Fibroblast of lung (primary cell): ENCODE data around the gene PBX4. TPM values are rescaled to one million over a fixed set of nuclear protein-coding genes. Genes with fewer than 3 reads are reported as not detected.

Source experiments
- DNase-seq, 2 donors: peaks; one replicate each; pipeline versions ENCODE4 v3.0.0 to v3.0.0-alpha.2; 2010; ENCODE audit warnings: low read depth in 2 of 2
- H2AFZ ChIP-seq: 2 replicates; pipeline ENCODE4 v1.5.1; 2012; ENCODE audit warnings: low read length, control low read depth, inconsistent platforms
- H3K27ac ChIP-seq: 2 replicates; pipeline ENCODE4 v1.5.1; 2011; ENCODE audit warnings: low read length, control low read depth; ENCODE audit not compliant: insufficient read depth
- H3K27me3 ChIP-seq: 2 replicates; pipeline ENCODE4 v1.5.1; 2011; ENCODE audit warnings: mild to moderate bottlenecking, low read length; ENCODE audit not compliant: control insufficient read depth, insufficient read depth
- H3K36me3 ChIP-seq: 2 replicates; pipeline ENCODE4 v1.5.1; 2011; ENCODE audit warnings: low read length; ENCODE audit not compliant: control insufficient read depth, insufficient read depth
- H3K4me1 ChIP-seq: 2 replicates; pipeline ENCODE4 v1.5.1; 2011; ENCODE audit warnings: low read length; ENCODE audit not compliant: control insufficient read depth, insufficient read depth; ENCODE audit errors: extremely low read depth
- H3K4me2 ChIP-seq: 2 replicates; pipeline ENCODE4 v1.5.1; 2011; ENCODE audit warnings: low read length, control low read depth; ENCODE audit not compliant: insufficient read depth; ENCODE audit errors: extremely low read depth
- H3K4me3 ChIP-seq, 4 experiments: fragments of 200-600 bp in 1 of 4; sonication (generic) in 1 of 4; replicated peaks in 1 of 4; 2 replicates each; pipeline ENCODE4 v1.5.1; 2011 to 2016; ENCODE audit warnings: low read length in 4 of 4, low read depth in 3 of 4, mild to moderate bottlenecking in 3 of 4, control low read depth in 2 of 4, inconsistent platforms in 1 of 4, mixed read lengths in 1 of 4; ENCODE audit not compliant: insufficient read depth in 1 of 4; ENCODE audit errors: control extremely low read depth in 1 of 4
- H3K79me2 ChIP-seq: 2 replicates; pipeline ENCODE4 v1.5.1; 2012; ENCODE audit warnings: mild to moderate bottlenecking, low read length, inconsistent platforms; ENCODE audit not compliant: control insufficient read depth, insufficient read depth
- H3K9ac ChIP-seq: 2 replicates; pipeline ENCODE4 v1.5.1; 2011; ENCODE audit warnings: mild to moderate bottlenecking, low read length, control low read depth; ENCODE audit not compliant: insufficient read depth
- H3K9me3 ChIP-seq: 2 replicates; pipeline ENCODE4 v1.5.1; 2012; ENCODE audit warnings: low read depth, low read length; ENCODE audit not compliant: control insufficient read depth, insufficient read depth
- H4K20me1 ChIP-seq: 2 replicates; pipeline ENCODE4 v1.5.1; 2011; ENCODE audit warnings: low read length; ENCODE audit not compliant: control insufficient read depth, insufficient read depth; ENCODE audit errors: extremely low read depth
- CTCF ChIP-seq, 2 donors: IDR thresholded peaks in 1 of 2; conservative IDR thresholded peaks in 1 of 2; 1 replicate in 1 of 2; 2 replicates in 1 of 2; pipeline ENCODE4 v1.5.1; 2011 to 2012; ENCODE audit warnings: low read length in 2 of 2, control low read depth in 1 of 2, inconsistent platforms in 1 of 2, low read depth in 1 of 2, mild to moderate bottlenecking in 1 of 2
- EZH2 ChIP-seq: IDR thresholded peaks from 2 replicates; pipeline ENCODE4 v1.5.1; 2012; ENCODE audit warnings: low read length, control low read depth, mild to moderate bottlenecking; ENCODE audit errors: missing control alignments
- polyA plus RNA-seq, 2 donors: library from polyadenylated mRNA; depleted of rRNA in 1 of 2; stranded (reverse) in 1 of 2; unstranded in 1 of 2; fragments of >200 nt; gene quantifications; 2 replicates each; pipeline ENCODE4 v1.2.1, GENCODE V29; 2011 to 2012; ENCODE audit warnings: missing spikeins in 1 of 2
- total RNA-seq: library from RNA; depleted of rRNA; stranded (reverse); fragments of >200 nt; gene quantifications from 2 replicates; pipeline ENCODE4 v1.2.1, GENCODE V29; 2014

Gene PBX4
- total and polyA plus RNA-seq, 2 donors (not counting 1 experiment from before 2014, with no cell fraction given), result 0.39 to 1.7 TPM

GRCh38 chr19:19552798-19553197 lies 65.7 kb downstream of the PBX4 start:
- H3K27ac ChIP-seq, result no peak overlapping the region
- H3K4me1 ChIP-seq, result no peaks in the 10 kb centered on the region
- peak; percentile 52 to 76 for TF ChIP-seq CTCF (conservative IDR thresholded peaks at IDR 0.05 in 1 of 2, IDR thresholded peaks at IDR 0.05 in 1 of 2; ENCODE audit: low read depth in 1 of 2, low read length in 2 of 2)
- no peak for TF ChIP-seq EZH2
- H2AFZ ChIP-seq, result no peak overlapping the region
- H4K20me1 ChIP-seq, result no peaks in the 10 kb centered on the region
- no peak overlapping the region for H3K4me2 ChIP-seq
- H3K4me3 ChIP-seq, result no peak overlapping the region
- peaks cover 7% of the 10 kb centered on the region for H3K27me3 ChIP-seq
- no peaks in the 10 kb centered on the region for H3K79me2 ChIP-seq
- H3K9ac ChIP-seq, result no peak overlapping the region
- no peaks in the 10 kb centered on the region for H3K9me3 ChIP-seq
- no peaks in the 10 kb centered on the region for H3K36me3 ChIP-seq
- peak; percentile 21 to 29 for DNase-seq

GRCh38 chr19:19551853-19552192 lies 66.7 kb downstream of the PBX4 start:
- Histone ChIP-seq H3K36me3 (no peaks in the 10 kb centered on the region), H3K27me3 (peaks cover 7% of the 10 kb centered on the region), H3K9me3 (no peaks in the 10 kb centered on the region), H3K27ac (no peak overlapping the region), H3K4me3 (no peak overlapping the region), H2AFZ (no peak overlapping the region), H4K20me1 (no peaks in the 10 kb centered on the region), H3K9ac (no peak overlapping the region), H3K4me1 (no peaks in the 10 kb centered on the region), H3K79me2 (no peaks in the 10 kb centered on the region), H3K4me2 (no peak overlapping the region)
- TF ChIP-seq CTCF (conservative IDR thresholded peaks at IDR 0.05 in 1 of 2, IDR thresholded peaks at IDR 0.05 in 1 of 2; ENCODE audit: low read depth in 1 of 2, low read length in 2 of 2), result no peak
- no peak for TF ChIP-seq EZH2
- DNase-seq, result peak in 1 of 2 donors; percentile 74

- Histone ChIP-seq H3K4me2 (no peak overlapping the region), H3K4me1 (no peaks in the 10 kb centered on the region), H3K27ac (no peak overlapping the region), H3K9me3 (no peaks in the 10 kb centered on the region), H3K4me3 (no peak overlapping the region), H3K9ac (no peak overlapping the region), H2AFZ (no peak overlapping the region), H3K27me3 (peaks cover 7% of the 10 kb centered on the region), H3K36me3 (no peaks in the 10 kb centered on the region), H3K79me2 (no peaks in the 10 kb centered on the region), H4K20me1 (no peaks in the 10 kb centered on the region)
- DNase-seq, result peak in 1 of 2 donors; percentile 32
- TF ChIP-seq CTCF (conservative IDR thresholded peaks at IDR 0.05 in 1 of 2, IDR thresholded peaks at IDR 0.05 in 1 of 2; ENCODE audit: low read depth in 1 of 2, low read length in 2 of 2) (no peak), EZH2 (no peak)
Measured at GRCh38 chr19:19550972-19551852, 67.3 kb downstream of the PBX4 start.
